CD14-positive monocyte (primary cell): ENCODE measurements around the gene INPP5E. TPM values are rescaled to one million over a fixed set of nuclear protein-coding genes. Genes with fewer than 3 reads are reported as not detected.
"Not testable (repeated sequence)": the region's sequence is repeated elsewhere in the genome, so short reads cannot be mapped to it uniquely, and the experiment has no call there.

ENCODE experiments used
- DNase-seq, 3 donors: peaks; one replicate each; pipeline ENCODE4 v3.0.0-alpha.2; 2011 to 2022
- H2AFZ ChIP-seq: 2 replicates; pipeline ENCODE4 v1.6.0; 2012; ENCODE audit warnings: mild to moderate bottlenecking, low read depth, low read length, inconsistent platforms; ENCODE audit not compliant: insufficient read depth, poor library complexity, severe bottlenecking
- H3K27ac ChIP-seq, 2 donors: 1 replicate in 1 of 2; 2 replicates in 1 of 2; pipeline ENCODE4 v1.5.1; 2012 to 2013; ENCODE audit warnings: low read length in 2 of 2, control low read depth in 1 of 2, inconsistent platforms in 1 of 2, low read depth in 1 of 2, mild to moderate bottlenecking in 1 of 2
- H3K27me3 ChIP-seq, 2 donors: one replicate each; pipeline versions ENCODE4 v1.6.0 to v1.6.1; 2011 to 2013; ENCODE audit warnings: low read length in 2 of 2; ENCODE audit not compliant: control insufficient read depth in 2 of 2, insufficient read depth in 2 of 2
- H3K36me3 ChIP-seq, 2 donors: replicated peaks in 1 of 2; 1 replicate in 1 of 2; 2 replicates in 1 of 2; pipeline versions ENCODE4 v1.5.1 to v1.6.1; 2012 to 2013; ENCODE audit warnings: low read length in 2 of 2, control low read depth in 1 of 2, inconsistent platforms in 1 of 2, mild to moderate bottlenecking in 1 of 2; ENCODE audit not compliant: insufficient read depth in 2 of 2, control insufficient read depth in 1 of 2
- H3K4me1 ChIP-seq, 2 donors: 1 replicate in 1 of 2; 2 replicates in 1 of 2; pipeline versions ENCODE4 v1.5.1 to v1.6.1; 2012 to 2013; ENCODE audit warnings: low read length in 2 of 2, control low read depth in 1 of 2, inconsistent platforms in 1 of 2, mild to moderate bottlenecking in 1 of 2, moderate library complexity in 1 of 2; ENCODE audit not compliant: insufficient read depth in 2 of 2, control insufficient read depth in 1 of 2
- H3K4me2 ChIP-seq: replicated peaks from 2 replicates; pipeline ENCODE3; 2012; ENCODE audit warnings: low read length, moderate library complexity, mild to moderate bottlenecking; ENCODE audit not compliant: poor library complexity, severe bottlenecking; ENCODE audit errors: extremely low read depth
- H3K4me3 ChIP-seq, 3 experiments: fragments of 200-600 bp in 1 of 3; sonication (generic) in 1 of 3; replicated peaks in 1 of 3; 1 replicate in 2 of 3; 2 replicates in 1 of 3; pipeline ENCODE4 v1.5.1; 2011 to 2013; ENCODE audit warnings: low read length in 3 of 3, mild to moderate bottlenecking in 3 of 3, control low read depth in 2 of 3, low read depth in 2 of 3, inconsistent platforms in 1 of 3, moderate library complexity in 1 of 3
- H3K79me2 ChIP-seq: 2 replicates; pipeline ENCODE4 v1.6.0; 2012; ENCODE audit warnings: mild to moderate bottlenecking, control low read depth, inconsistent platforms, low read length, moderate library complexity; ENCODE audit not compliant: insufficient read depth
- H3K9ac ChIP-seq: 2 replicates; pipeline ENCODE4 v1.6.0; 2017; ENCODE audit warnings: low read length, mild to moderate bottlenecking; ENCODE audit not compliant: insufficient read depth, poor library complexity, severe bottlenecking
- H3K9me3 ChIP-seq, 2 donors: replicated peaks in 1 of 2; 1 replicate in 1 of 2; 2 replicates in 1 of 2; pipeline versions ENCODE4 v1.5.1 to v1.6.1; 2012 to 2013; ENCODE audit warnings: low read length in 2 of 2, control low read depth in 1 of 2; ENCODE audit not compliant: control insufficient read depth in 1 of 2, insufficient read depth in 1 of 2
- H4K20me1 ChIP-seq: 2 replicates; pipeline ENCODE4 v1.6.0; 2012; ENCODE audit warnings: mild to moderate bottlenecking, low read length, control low read depth, moderate library complexity; ENCODE audit not compliant: insufficient read depth
- H3K27ac Mint-ChIP-seq, 7 donors: one replicate each; pipeline ENCODE4 v1.8.0; 2020; ENCODE audit warnings: mild to moderate bottlenecking in 7 of 7, mixed read lengths in 7 of 7, moderate library complexity in 6 of 7, inconsistent platforms in 2 of 7
- H3K27me3 Mint-ChIP-seq, 3 donors: one replicate each; pipeline ENCODE4 v1.8.0; 2021 to 2022; ENCODE audit warnings: low read depth in 3 of 3, mild to moderate bottlenecking in 3 of 3, mixed read lengths in 3 of 3, moderate library complexity in 3 of 3, inconsistent platforms in 1 of 3
- H3K36me3 Mint-ChIP-seq, 2 donors: one replicate each; pipeline ENCODE4 v1.8.0; 2020; ENCODE audit warnings: mixed read lengths in 2 of 2, inconsistent platforms in 1 of 2, mild to moderate bottlenecking in 1 of 2
- H3K4me1 Mint-ChIP-seq: one replicate; pipeline ENCODE4 v1.8.0; 2020; ENCODE audit warnings: mild to moderate bottlenecking, mixed read lengths
- H3K4me3 Mint-ChIP-seq, 2 donors: one replicate each; pipeline ENCODE4 v1.8.0; 2020; ENCODE audit warnings: mild to moderate bottlenecking in 2 of 2, mixed read lengths in 2 of 2, moderate library complexity in 1 of 2
- H3K9me3 Mint-ChIP-seq, 7 donors: one replicate each; pipeline ENCODE4 v1.8.0; 2020 to 2022; ENCODE audit warnings: mixed read lengths in 7 of 7, mild to moderate bottlenecking in 6 of 7, moderate library complexity in 6 of 7, inconsistent platforms in 2 of 7
- CTCF ChIP-seq: fragments of 200-600 bp; IDR thresholded peaks from one replicate; pipeline ENCODE4 v1.8.0; 2022; ENCODE audit warnings: antibody characterized with exemption, mild to moderate bottlenecking
- WGBS: methylation state at CpG from one replicate; pipeline ENCODE4 v1.1.5; 2013; ENCODE audit warnings: missing lambda C conversion rate; ENCODE audit not compliant: insufficient coverage; 5-methylcytosine and 5-hydroxymethylcytosine counted together
- intact Hi-C, 2 donors: fragments of 100-400 bp; cut with micrococcal nuclease; formaldehyde crosslinking; loops; one replicate each; pipeline versions ENCODE4 v1.15.0 to v1.15.1; 2023
- polyA plus RNA-seq, 3 donors: library from polyadenylated mRNA; depleted of rRNA in 1 of 3; unstranded in 2 of 3; stranded (reverse) in 1 of 3; fragments of 300-500 nt in 2 of 3; fragments of >200 nt in 1 of 3; fragmentation: Illumina TruSeq in 2 of 3; gene quantifications; 1 replicate in 2 of 3; 2 replicates in 1 of 3; pipeline ENCODE4 v1.2.3, GENCODE V29; 2012 to 2021

INPP5E gene
- polyA plus RNA-seq, 3 donors = 1.0 to 8.0 (median 1.0) TPM

- intact Hi-C loops, H3K9me3 Mint-ChIP-seq, H3K4me3 Mint-ChIP-seq, H3K27me3 Mint-ChIP-seq, H3K27me3 ChIP-seq, H3K4me3 ChIP-seq, H3K4me2 ChIP-seq, H3K9ac ChIP-seq, H2AFZ ChIP-seq, H3K27ac ChIP-seq, H3K27ac Mint-ChIP-seq, H4K20me1 ChIP-seq, DNase-seq, H3K9me3 ChIP-seq: not testable (repeated sequence)
- WGBS = 98% methylated on average over 8 of the region's 10 CpGs
- peaks cover 12 to 14% of the 10 kb centered on the region in 2 donors for H3K4me1 ChIP-seq
- peaks cover 13% of the 10 kb centered on the region for H3K79me2 ChIP-seq
- H3K36me3 ChIP-seq = peaks cover 43 to 55% of the 10 kb centered on the region in 2 donors
- Mint-ChIP-seq H3K36me3 (peaks cover 37 to 62% of the 10 kb centered on the region in 2 donors), H3K4me1 (peaks cover 20% of the 10 kb centered on the region)
These were observed 33.7 kb downstream of the INPP5E start for GRCh38 chr9:136405904-136406303.

- peaks cover 9% of the 10 kb centered on the region for H3K79me2 ChIP-seq
- no peak for TF ChIP-seq CTCF
- H2AFZ ChIP-seq = no peak overlapping the region
- H3K27ac ChIP-seq = no peak overlapping the region
- intact Hi-C loops = no loop called here
- H3K4me3 Mint-ChIP-seq = no peak overlapping the region
- peaks cover 0 to 2% (median 0%) of the 10 kb centered on the region in 7 donors for H3K9me3 Mint-ChIP-seq
- H4K20me1 ChIP-seq = peaks cover 3% of the 10 kb centered on the region
- peaks cover 12 to 13% of the 10 kb centered on the region in 2 donors for H3K4me1 ChIP-seq
- H3K4me1 Mint-ChIP-seq = peaks cover 22% of the 10 kb centered on the region
- no peak for DNase-seq
- H3K27me3 Mint-ChIP-seq = peaks cover 0 to 7% (median 2%) of the 10 kb centered on the region in 3 donors
- H3K27ac Mint-ChIP-seq = no peak overlapping the region
- H3K9ac ChIP-seq = no peak overlapping the region
- H3K4me2 ChIP-seq = no peak overlapping the region
- 80% methylated on average over 1 of the region's 7 CpGs for WGBS
- peaks cover 37 to 62% of the 10 kb centered on the region in 2 donors for H3K36me3 Mint-ChIP-seq
- no peak overlapping the region for H3K4me3 ChIP-seq
- H3K36me3 ChIP-seq = peaks cover 43 to 55% of the 10 kb centered on the region in 2 donors
- no peaks in the 10 kb centered on the region for H3K27me3 ChIP-seq
- no peaks in the 10 kb centered on the region for H3K9me3 ChIP-seq
These were observed 34.2 kb downstream of the INPP5E start for GRCh38 chr9:136405481-136405880.
